H9 (cell line): Measurements from ENCODE around the gene CST9L. TPM values are rescaled to one million over a fixed set of nuclear protein-coding genes. Genes with fewer than 3 reads are reported as not detected.

Experiments
- DNase-seq: peaks from one replicate; pipeline ENCODE4 v3.0.0-alpha.2; 2017
- H2AFZ ChIP-seq: one replicate; pipeline ENCODE4 v1.6.1; 2013; ENCODE audit warnings: mild to moderate bottlenecking, low read length, control low read depth, moderate library complexity
- H2AK5ac ChIP-seq: 2 replicates; pipeline ENCODE4 v1.6.1; 2013; ENCODE audit warnings: low read length, control low read depth, mixed read lengths; ENCODE audit not compliant: insufficient read length
- H2BK120ac ChIP-seq: one replicate; pipeline ENCODE4 v1.6.1; 2013; ENCODE audit warnings: low read depth, mild to moderate bottlenecking, low read length, control low read depth, inconsistent platforms; ENCODE audit not compliant: poor library complexity, severe bottlenecking
- H2BK12ac ChIP-seq: 2 replicates; pipeline ENCODE4 v1.6.1; 2013; ENCODE audit warnings: low read length, control low read depth, mixed read lengths, low read depth; ENCODE audit not compliant: insufficient read length
- H2BK15ac ChIP-seq: 2 replicates; pipeline ENCODE4 v1.6.1; 2013; ENCODE audit warnings: low read depth, low read length, control low read depth
- H2BK20ac ChIP-seq: one replicate; pipeline ENCODE4 v1.6.1; 2013; ENCODE audit warnings: low read depth, mild to moderate bottlenecking, low read length, control low read depth, inconsistent platforms; ENCODE audit not compliant: poor library complexity, severe bottlenecking
- H2BK5ac ChIP-seq: 2 replicates; pipeline ENCODE4 v1.6.1; 2013; ENCODE audit warnings: low read length, control low read depth, mixed read lengths; ENCODE audit not compliant: insufficient read length
- H3K14ac ChIP-seq: 2 replicates; pipeline ENCODE4 v1.6.1; 2013; ENCODE audit warnings: low read length, control low read depth; ENCODE audit not compliant: insufficient read depth
- H3K18ac ChIP-seq: 2 replicates; pipeline ENCODE4 v1.6.1; 2013; ENCODE audit warnings: low read depth, mild to moderate bottlenecking, mixed read lengths, low read length, control low read depth; ENCODE audit not compliant: insufficient read length
- H3K23ac ChIP-seq: 2 replicates; pipeline ENCODE4 v1.6.1; 2013; ENCODE audit warnings: low read length, control low read depth, mixed read lengths, low read depth; ENCODE audit not compliant: insufficient read length
- H3K23me2 ChIP-seq: 2 replicates; pipeline ENCODE4 v1.6.1; 2013; ENCODE audit warnings: low read depth, mild to moderate bottlenecking, mixed read lengths, low read length, control low read depth; ENCODE audit not compliant: insufficient read length, poor library complexity, severe bottlenecking
- H3K27ac ChIP-seq: 2 replicates; pipeline ENCODE4 v1.5.1; 2013; ENCODE audit warnings: low read length, control low read depth, mixed read lengths, low read depth; ENCODE audit not compliant: insufficient read length
- H3K27me3 ChIP-seq: 2 replicates; pipeline ENCODE4 v1.6.1; 2013; ENCODE audit warnings: low read length, control low read depth, inconsistent platforms; ENCODE audit not compliant: insufficient read depth
- H3K4ac ChIP-seq: 2 replicates; pipeline ENCODE4 v1.6.1; 2013; ENCODE audit warnings: low read depth, mild to moderate bottlenecking, control low read depth, inconsistent platforms, low read length, moderate library complexity
- H3K4me1 ChIP-seq: 2 replicates; pipeline ENCODE4 v1.6.1; 2013; ENCODE audit warnings: low read length, control low read depth, inconsistent platforms; ENCODE audit not compliant: insufficient read depth
- H3K4me2 ChIP-seq: 2 replicates; pipeline ENCODE4 v1.6.1; 2013; ENCODE audit warnings: low read length, control low read depth, mixed read lengths; ENCODE audit not compliant: insufficient read length, insufficient read depth
- H3K56ac ChIP-seq: 2 replicates; pipeline ENCODE4 v1.6.1; 2013; ENCODE audit warnings: low read depth, mild to moderate bottlenecking, mixed read lengths, low read length, control low read depth; ENCODE audit not compliant: insufficient read length
- H3K79me1 ChIP-seq: 2 replicates; pipeline ENCODE4 v1.6.1; 2013; ENCODE audit warnings: low read depth, mild to moderate bottlenecking, moderate library complexity, low read length, control low read depth, inconsistent platforms; ENCODE audit not compliant: insufficient read depth, poor library complexity, severe bottlenecking
- H3K79me2 ChIP-seq: 2 replicates; pipeline ENCODE4 v1.6.1; 2013; ENCODE audit warnings: low read length, control low read depth, inconsistent platforms; ENCODE audit not compliant: insufficient read depth
- H3K9ac ChIP-seq: 2 replicates; pipeline ENCODE4 v1.6.1; 2013; ENCODE audit warnings: low read length, control low read depth, mixed read lengths; ENCODE audit not compliant: insufficient read length; ENCODE audit errors: extremely low read depth
- H3K9me3 ChIP-seq: one replicate; pipeline ENCODE4 v1.6.1; 2013; ENCODE audit warnings: low read depth, low read length, inconsistent platforms; ENCODE audit not compliant: control insufficient read depth
- H3T11ph ChIP-seq: one replicate; pipeline ENCODE4 v1.6.1; 2013; ENCODE audit warnings: mild to moderate bottlenecking, low read length, control low read depth, inconsistent platforms
- H4K20me1 ChIP-seq: one replicate; pipeline ENCODE4 v1.6.1; 2013; ENCODE audit not compliant: control insufficient read depth, insufficient read length, insufficient read depth
- H4K5ac ChIP-seq: 2 replicates; pipeline ENCODE4 v1.6.1; 2013; ENCODE audit warnings: low read depth, mild to moderate bottlenecking, mixed read lengths, low read length, control low read depth; ENCODE audit not compliant: insufficient read length
- H4K8ac ChIP-seq: replicated peaks from 2 replicates; pipeline ENCODE4 v1.6.1; 2013; ENCODE audit warnings: low read length, control low read depth, mixed read lengths, low read depth; ENCODE audit not compliant: insufficient read length
- H4K91ac ChIP-seq: 2 replicates; pipeline ENCODE4 v1.6.1; 2013; ENCODE audit warnings: low read depth, mild to moderate bottlenecking, moderate library complexity, mixed read lengths, low read length, control low read depth; ENCODE audit not compliant: insufficient read length
- H3K27ac Mint-ChIP-seq, 3 experiments: 2 replicates in 2 of 3; 3 replicates in 1 of 3; pipeline ENCODE4 v1.8.0; 2020 to 2021; ENCODE audit warnings: mixed read lengths in 3 of 3, mild to moderate bottlenecking in 1 of 3, moderate library complexity in 1 of 3
- H3K27me3 Mint-ChIP-seq: 2 replicates; pipeline ENCODE4 v1.8.0; 2021; ENCODE audit warnings: low read depth, mild to moderate bottlenecking, moderate library complexity, mixed read lengths
- H3K36me3 Mint-ChIP-seq, 3 experiments: 2 replicates in 2 of 3; 3 replicates in 1 of 3; pipeline ENCODE4 v1.8.0; 2020 to 2021; ENCODE audit warnings: low read depth in 3 of 3, mixed read lengths in 3 of 3; ENCODE audit not compliant: insufficient read depth in 1 of 3
- H3K4me1 Mint-ChIP-seq, 2 experiments: 2 replicates each; pipeline ENCODE4 v1.8.0; 2020; ENCODE audit warnings: mixed read lengths in 2 of 2
- H3K4me3 Mint-ChIP-seq, 2 experiments: 2 replicates in 1 of 2; 3 replicates in 1 of 2; pipeline ENCODE4 v1.8.0; 2020 to 2021; ENCODE audit warnings: mild to moderate bottlenecking in 2 of 2, mixed read lengths in 2 of 2, moderate library complexity in 1 of 2
- H3K9me3 Mint-ChIP-seq, 2 experiments: 2 replicates in 1 of 2; 3 replicates in 1 of 2; pipeline ENCODE4 v1.8.0; 2020; ENCODE audit warnings: mild to moderate bottlenecking in 2 of 2, mixed read lengths in 2 of 2, moderate library complexity in 1 of 2
- CTCF ChIP-seq: fragments of 200-600 bp; sonication (generic); conservative IDR thresholded peaks from 3 replicates; pipeline ENCODE4 v1.8.0; 2021; ENCODE audit warnings: antibody characterized with exemption, mild to moderate bottlenecking
- WGBS: extraction: QIAGEN DNeasy Blood & Tissue Kit; methylation state at CpG from one replicate; pipeline ENCODE4 v1.1.7; 2013; ENCODE audit warnings: missing lambda C conversion rate, low lambda C conversion rate, mixed read lengths; ENCODE audit not compliant: insufficient read length; ENCODE audit errors: extremely low coverage; 5-methylcytosine and 5-hydroxymethylcytosine counted together
- total RNA-seq: library from RNA; stranded (reverse); gene quantifications from 2 replicates; pipeline ENCODE4 v1.2.1, GENCODE V29; 2021

The CST9L gene
- total RNA-seq, 1 experiment from 2014 or later = not detected

GRCh38 chr20:23544133-23544532 lies 24.2 kb downstream of the CST9L start:
- Histone ChIP-seq H3K79me1 (no peaks in the 10 kb centered on the region), H3K27me3 (no peaks in the 10 kb centered on the region), H2AK5ac (no peak overlapping the region), H4K5ac (no peak overlapping the region), H3K27ac (no peak overlapping the region), H2BK5ac (no peak overlapping the region), H3K56ac (no peak overlapping the region), H3K79me2 (no peaks in the 10 kb centered on the region), H3K9ac (no peak overlapping the region), H2BK20ac (no peak overlapping the region), H2BK12ac (no peak overlapping the region), H3T11ph (no peak overlapping the region), H3K23me2 (no peaks in the 10 kb centered on the region), H4K8ac (no peak overlapping the region), H2BK120ac (no peak overlapping the region), H4K20me1 (no peaks in the 10 kb centered on the region), H3K4me2 (no peak overlapping the region), H3K4me1 (peaks cover 4% of the 10 kb centered on the region; the same call in 1 of the 2 replicates), H3K9me3 (no peaks in the 10 kb centered on the region), H2BK15ac (no peak overlapping the region), H3K14ac (no peak overlapping the region), H4K91ac (no peak overlapping the region), H2AFZ (no peak overlapping the region), H3K18ac (no peak overlapping the region), H3K23ac (no peak overlapping the region), H3K4ac (no peak overlapping the region)
- WGBS = no CpG with 5 or more reads among the region's 6 CpGs
- Mint-ChIP-seq H3K27me3 (peaks cover 16% of the 10 kb centered on the region), H3K36me3 (peaks cover 0 to 6% (median 5%) of the 10 kb centered on the region in 3 experiments; a peak in 3 of 7 replicates), H3K27ac (no peak overlapping the region), H3K4me1 (peaks cover 14 to 15% of the 10 kb centered on the region in 2 experiments), H3K4me3 (no peak overlapping the region), H3K9me3 (peaks cover 0 to 2% of the 10 kb centered on the region in 2 experiments; a peak in 2 of 5 replicates)
- DNase-seq = no peak
- no peak for TF ChIP-seq CTCF
